Measurements from ENCODE around the gene SMC3. TPM values are rescaled to one million over a fixed set of nuclear protein-coding genes. Genes with fewer than 3 reads are reported as not detected.
"Not testable (repeated sequence)": the region's sequence is repeated elsewhere in the genome, so short reads cannot be mapped to it uniquely, and the experiment has no call there.

The SMC3 gene
- total and polyA plus RNA-seq, 3 donors from 2014 or later: 28.7 to 86.8 (median 65.4) TPM

DNA sequence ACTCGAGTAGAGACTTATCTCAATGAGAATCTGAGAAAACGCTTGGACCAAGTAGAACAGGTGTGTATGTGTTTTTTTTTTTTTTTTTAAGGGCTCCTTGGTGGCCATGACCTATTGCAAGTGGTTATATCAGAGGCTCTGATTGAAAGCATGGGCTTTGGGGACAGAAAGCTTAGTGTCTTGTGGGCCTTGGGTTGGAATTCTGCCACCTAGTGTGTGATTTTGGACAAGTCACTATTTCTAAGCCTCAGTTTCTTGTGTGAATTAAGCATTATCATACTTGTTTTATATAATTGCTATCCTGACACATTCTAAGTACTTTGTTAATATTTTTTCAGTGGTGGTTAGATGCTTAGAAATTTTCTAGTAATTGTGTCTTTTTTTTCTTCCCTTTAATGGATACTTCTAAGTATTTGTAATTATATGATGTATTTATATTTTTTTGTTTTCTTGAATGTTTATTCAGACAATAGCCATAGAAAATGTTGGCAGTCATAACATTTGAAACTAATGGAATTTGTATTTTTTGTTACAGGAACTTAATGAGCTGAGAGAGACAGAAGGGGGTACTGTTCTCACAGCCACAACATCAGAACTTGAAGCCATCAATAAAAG, 33.1 kb downstream of the SMC3 start:
- no peak overlapping the region for H3K27ac ChIP-seq
- H3K36me3 ChIP-seq (ENCODE audit: low read depth, missing control alignments): no peaks in the 10 kb centered on the region
- TF ChIP-seq, protein P1, sequence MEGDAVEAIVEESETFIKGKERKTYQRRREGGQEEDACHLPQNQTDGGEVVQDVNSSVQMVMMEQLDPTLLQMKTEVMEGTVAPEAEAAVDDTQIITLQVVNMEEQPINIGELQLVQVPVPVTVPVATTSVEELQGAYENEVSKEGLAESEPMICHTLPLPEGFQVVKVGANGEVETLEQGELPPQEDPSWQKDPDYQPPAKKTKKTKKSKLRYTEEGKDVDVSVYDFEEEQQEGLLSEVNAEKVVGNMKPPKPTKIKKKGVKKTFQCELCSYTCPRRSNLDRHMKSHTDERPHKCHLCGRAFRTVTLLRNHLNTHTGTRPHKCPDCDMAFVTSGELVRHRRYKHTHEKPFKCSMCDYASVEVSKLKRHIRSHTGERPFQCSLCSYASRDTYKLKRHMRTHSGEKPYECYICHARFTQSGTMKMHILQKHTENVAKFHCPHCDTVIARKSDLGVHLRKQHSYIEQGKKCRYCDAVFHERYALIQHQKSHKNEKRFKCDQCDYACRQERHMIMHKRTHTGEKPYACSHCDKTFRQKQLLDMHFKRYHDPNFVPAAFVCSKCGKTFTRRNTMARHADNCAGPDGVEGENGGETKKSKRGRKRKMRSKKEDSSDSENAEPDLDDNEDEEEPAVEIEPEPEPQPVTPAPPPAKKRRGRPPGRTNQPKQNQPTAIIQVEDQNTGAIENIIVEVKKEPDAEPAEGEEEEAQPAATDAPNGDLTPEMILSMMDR (IDR thresholded peaks at IDR 0.05): peak in 1 of 3 experiments; percentile 39
- no peak for TF ChIP-seq POLR2A (IDR thresholded peaks at IDR 0.05)
- no peaks in the 10 kb centered on the region for H3K9me3 ChIP-seq
- intact Hi-C loops (cut with DNase I; ENCODE audit: low total_unique reads): no loop called here
- DNase-seq: peak; percentile 31
- H3K27me3 ChIP-seq: no peaks in the 10 kb centered on the region
- no peaks in the 10 kb centered on the region for H3K4me1 ChIP-seq
- 70 to 72% methylated on average over 2 of the region's 2 CpGs for whole genome bisulfite sequencing, 2 donors
- no peak overlapping the region for H3K4me3 ChIP-seq

- intact Hi-C loops (cut with DNase I; ENCODE audit: low total_unique reads): no loop called here
- no peaks in the 10 kb centered on the region for H3K36me3 ChIP-seq (ENCODE audit: low read depth, missing control alignments)
- DNase-seq: no peak
- no peak overlapping the region for H3K27ac ChIP-seq
- H3K27me3 ChIP-seq: no peaks in the 10 kb centered on the region
- no peak overlapping the region for H3K4me3 ChIP-seq
- H3K4me1 ChIP-seq: no peaks in the 10 kb centered on the region
- WGBS, 2 donors: 80 to 83% methylated on average over 4 of the region's 4 CpGs
- H3K9me3 ChIP-seq: no peaks in the 10 kb centered on the region
- TF ChIP-seq, protein P1 (IDR thresholded peaks at IDR 0.05): no peak
- no peak for TF ChIP-seq POLR2A (IDR thresholded peaks at IDR 0.05)
Observed at GRCh38 chr10:110601581-110601980, 34.1 kb downstream of the SMC3 start.

GRCh38 chr10:110608087-110608486, 40.6 kb downstream of the SMC3 start:
- H3K4me3 ChIP-seq: no peak overlapping the region
- no peaks in the 10 kb centered on the region for H3K27me3 ChIP-seq
- H3K4me1 ChIP-seq: no peaks in the 10 kb centered on the region
- no peaks in the 10 kb centered on the region for H3K36me3 ChIP-seq (ENCODE audit: low read depth, missing control alignments)
- TF ChIP-seq, protein P1 (IDR thresholded peaks at IDR 0.05): no peak
- TF ChIP-seq POLR2A (IDR thresholded peaks at IDR 0.05): no peak
- intact Hi-C loops (cut with DNase I; ENCODE audit: low total_unique reads): no loop called here
- 66 to 72% methylated on average over 6 of the region's 6 CpGs for WGBS, 2 donors
- H3K27ac ChIP-seq: no peak overlapping the region
- DNase-seq: no peak
- no peaks in the 10 kb centered on the region for H3K9me3 ChIP-seq

DNA sequence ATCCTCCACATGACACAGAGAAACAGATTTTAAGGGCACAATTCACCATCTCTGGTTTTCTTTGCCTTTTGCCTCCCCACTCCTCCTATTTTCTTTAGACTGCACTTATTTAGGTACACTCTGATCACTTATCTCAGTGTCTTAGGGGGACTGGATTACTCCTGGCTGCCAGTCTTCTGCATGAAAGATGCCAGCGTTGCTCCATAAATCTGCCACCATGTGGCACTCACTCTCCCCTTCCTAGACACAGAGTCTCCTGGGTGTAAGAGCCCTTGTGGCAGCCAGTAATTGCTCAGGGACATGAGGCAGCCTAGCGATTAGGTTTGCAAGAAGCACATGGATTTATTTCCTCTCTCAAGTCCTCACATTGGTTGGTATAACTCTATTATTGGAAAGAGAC, 42.1 kb downstream of the SMC3 start:
- intact Hi-C loops (cut with DNase I; ENCODE audit: low total_unique reads): no loop called here
- no peaks in the 10 kb centered on the region for H3K9me3 ChIP-seq
- no peaks in the 10 kb centered on the region for H3K36me3 ChIP-seq (ENCODE audit: low read depth, missing control alignments)
- H3K27me3 ChIP-seq: no peaks in the 10 kb centered on the region
- H3K27ac ChIP-seq: no peak overlapping the region
- no peak overlapping the region for H3K4me3 ChIP-seq
- H3K4me1 ChIP-seq: no peaks in the 10 kb centered on the region
- TF ChIP-seq, protein P1 (IDR thresholded peaks at IDR 0.05): no peak
- TF ChIP-seq POLR2A (IDR thresholded peaks at IDR 0.05): no peak
- DNase-seq: no peak
- WGBS, 2 donors: 28 to 38% methylated on average over 2 of the region's 2 CpGs

GRCh38 chr10:110610308-110610774, 42.8 kb downstream of the SMC3 start:
- Histone ChIP-seq H3K27ac (no peak overlapping the region), H3K4me3 (no peak overlapping the region), H3K9me3 (no peaks in the 10 kb centered on the region), H3K4me1 (no peaks in the 10 kb centered on the region), H3K36me3 (ENCODE audit: low read depth, missing control alignments) (no peaks in the 10 kb centered on the region), H3K27me3 (no peaks in the 10 kb centered on the region)
- 42 to 48% methylated on average over 3 of the region's 3 CpGs for WGBS, 2 donors
- DNase-seq: peak; percentile 47
- TF ChIP-seq, protein P1 (IDR thresholded peaks at IDR 0.05): peak in 2 of 3 experiments; percentile 74 to 76
- TF ChIP-seq POLR2A (IDR thresholded peaks at IDR 0.05): no peak
- intact Hi-C loops (cut with DNase I; ENCODE audit: low total_unique reads): no loop called here

DNA sequence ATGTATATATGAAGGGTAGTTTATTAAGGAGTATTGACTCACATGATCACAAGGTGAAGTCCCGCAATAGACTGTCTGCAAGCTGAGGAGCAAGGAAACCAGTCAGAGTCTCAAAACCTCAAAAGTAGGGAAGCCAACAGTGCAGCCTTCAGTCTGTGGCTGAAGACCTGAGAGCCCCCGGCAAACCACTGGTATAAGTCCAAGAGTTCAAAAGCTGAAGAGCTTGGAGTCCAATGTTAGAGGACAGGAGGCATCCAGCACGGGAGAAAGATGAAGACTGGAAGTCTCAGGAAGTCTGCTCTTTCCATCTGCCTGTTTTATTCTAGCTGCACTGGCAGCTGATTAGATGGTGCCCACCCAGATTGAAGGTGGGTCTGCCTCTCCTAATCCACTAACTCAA, 43.3 kb downstream of the SMC3 start:
- H3K4me1 ChIP-seq; DNase-seq; H3K36me3 ChIP-seq (ENCODE audit: low read depth, missing control alignments); H3K4me3 ChIP-seq; intact Hi-C loops (cut with DNase I; ENCODE audit: low total_unique reads); H3K27me3 ChIP-seq; H3K9me3 ChIP-seq; H3K27ac ChIP-seq: not testable (repeated sequence)
- WGBS, 2 donors: 67 to 83% methylated on average over 3 of the region's 3 CpGs
